Activated naive CD8-positive, alpha-beta T cell treated with anti-CD3 and anti-CD28 coated beads, Interleukin-2, amount 10 ng/mL, durations not matched to agents 7 days and 5 days (primary cell): ENCODE data around the gene PCNX2. TPM values are rescaled to one million over a fixed set of nuclear protein-coding genes. Genes with fewer than 3 reads are reported as not detected.

Experiments
- ATAC-seq: fragments of 150-1000 bp; cut with Tn5 transposase; one replicate; pipeline ENCODE4 v1.10.0; 2021; ENCODE audit warnings: low read depth, moderate library complexity
- POLR2A ChIA-PET: fragments of 350-600 bp; sonication (Branson Sonifier 250); formaldehyde crosslinking; loops from one replicate; lab custom pipeline; 2021; ENCODE audit warnings: antibody characterized with exemption; lab: Charles Lee
- DNase-seq: peaks from one replicate; pipeline ENCODE4 v3.0.0; 2021
- H3K27ac Mint-ChIP-seq: one replicate; pipeline ENCODE4 v1.8.0; 2022; ENCODE audit warnings: mild to moderate bottlenecking, mixed read lengths
- H3K27me3 Mint-ChIP-seq: one replicate; pipeline ENCODE4 v1.8.0; 2022; ENCODE audit warnings: mild to moderate bottlenecking, moderate library complexity, mixed read lengths
- H3K36me3 Mint-ChIP-seq: one replicate; pipeline ENCODE4 v1.8.0; 2021; ENCODE audit warnings: mild to moderate bottlenecking, mixed read lengths
- H3K4me1 Mint-ChIP-seq: one replicate; pipeline ENCODE4 v1.8.0; 2021; ENCODE audit warnings: mixed read lengths
- H3K4me3 Mint-ChIP-seq: one replicate; pipeline ENCODE4 v1.8.0; 2022; ENCODE audit warnings: mild to moderate bottlenecking, moderate library complexity, mixed read lengths
- H3K9me3 Mint-ChIP-seq: one replicate; pipeline ENCODE4 v1.8.0; 2021; ENCODE audit warnings: mixed read lengths
- total RNA-seq, 2 experiments: library from RNA; stranded (reverse); gene quantifications; one replicate each; pipeline ENCODE4 v1.2.3, GENCODE V29; 2021

PCNX2 gene
- total RNA-seq, 2 experiments from 2014 or later = 43.9 to 49.4 TPM

DNA sequence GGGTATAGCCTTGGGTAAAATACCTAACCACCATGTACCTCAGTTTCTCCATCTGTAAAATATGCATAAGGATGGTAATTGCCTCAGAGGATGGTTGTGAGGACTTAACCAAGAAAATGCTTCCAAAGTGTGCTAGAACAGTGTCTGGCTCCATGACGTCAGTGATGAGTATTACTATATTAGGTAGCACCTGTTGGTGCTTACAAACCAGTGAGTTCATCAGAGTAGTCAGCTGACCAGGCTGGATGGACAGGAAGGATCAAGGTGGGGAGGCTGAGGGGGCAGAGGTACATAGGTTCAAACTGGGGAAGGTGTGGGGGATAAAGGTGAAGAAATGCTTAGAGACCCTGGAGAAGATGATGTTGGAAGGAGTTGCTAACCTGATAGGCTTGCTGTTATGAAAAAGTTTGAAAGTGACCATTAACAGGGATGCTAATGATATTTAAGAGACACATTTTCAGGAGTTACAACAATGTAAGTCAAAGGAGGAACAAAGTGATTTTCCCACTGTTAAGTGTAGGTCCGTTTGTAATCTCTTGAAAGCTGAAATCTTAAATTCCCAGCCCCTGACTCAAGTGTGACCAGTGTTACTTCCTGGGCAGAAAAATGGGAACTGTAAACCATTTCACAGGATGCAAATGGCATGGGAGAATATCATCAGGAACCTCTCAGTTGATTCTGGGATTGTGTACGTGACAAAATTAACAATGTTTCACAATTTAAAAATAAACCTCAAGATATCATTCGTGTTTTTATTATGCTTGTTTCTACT is 340.7 kb downstream of the PCNX2 start:
- POLR2A ChIA-PET = no interaction called here
- Mint-ChIP-seq H3K9me3 (peaks cover 9% of the 10 kb centered on the region), H3K4me3 (no peak overlapping the region), H3K27me3 (no peaks in the 10 kb centered on the region), H3K4me1 (peaks cover 24% of the 10 kb centered on the region), H3K36me3 (peaks cover 44% of the 10 kb centered on the region), H3K27ac (no peak overlapping the region)
- ATAC-seq = no peak
- DNase-seq = no peak

DNA sequence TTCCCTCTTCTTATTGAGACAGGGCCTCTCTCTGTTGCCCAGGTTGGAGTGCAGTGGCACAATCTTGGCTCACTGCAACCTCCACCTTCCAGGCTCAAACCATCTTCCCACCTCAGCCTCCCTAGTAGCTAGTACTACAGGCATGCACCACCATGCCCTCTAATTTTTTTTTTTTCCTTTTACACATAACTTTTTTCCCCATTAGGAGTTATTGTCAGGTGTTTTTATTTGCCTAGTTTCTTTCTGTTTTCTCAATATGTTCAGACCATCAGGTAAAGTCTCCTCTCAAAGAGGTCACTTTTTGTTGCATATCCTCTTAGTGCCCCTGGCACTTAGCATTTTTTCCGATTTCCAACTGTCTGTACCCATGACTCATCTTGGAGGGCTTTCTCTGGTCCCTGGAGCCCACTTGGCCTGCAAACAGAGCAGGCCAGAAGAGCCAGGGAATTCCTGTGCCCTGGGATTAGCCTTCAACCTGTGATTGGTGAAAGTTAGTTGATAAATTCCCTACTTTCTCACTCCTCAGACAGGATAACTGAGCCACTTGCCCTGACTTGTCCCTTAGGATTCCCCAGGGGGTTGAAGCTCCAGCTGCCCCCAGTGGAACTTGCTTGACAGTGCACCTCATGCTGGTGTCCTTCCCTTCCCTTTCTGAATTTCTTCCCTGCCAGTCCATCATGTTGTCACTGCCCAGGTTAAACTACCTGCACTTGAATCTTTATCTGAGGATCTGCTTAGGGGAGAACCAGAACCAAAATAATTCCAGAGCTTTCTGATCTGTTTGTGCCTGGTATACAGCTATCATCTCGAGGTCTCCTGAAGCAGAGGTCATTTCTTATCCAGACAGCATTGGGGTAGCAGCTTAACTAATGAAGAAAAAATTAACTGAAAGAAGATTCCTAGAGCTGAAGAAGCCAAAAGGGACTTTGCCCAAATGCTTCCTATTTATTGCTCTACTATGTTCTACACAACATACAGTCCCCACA is 342.7 kb downstream of the PCNX2 start:
- Mint-ChIP-seq H3K9me3 (peaks cover 3% of the 10 kb centered on the region), H3K36me3 (peaks cover 26% of the 10 kb centered on the region), H3K4me3 (no peak overlapping the region), H3K27me3 (no peaks in the 10 kb centered on the region), H3K4me1 (peaks cover 31% of the 10 kb centered on the region), H3K27ac (no peak overlapping the region)
- no peak for DNase-seq
- ATAC-seq = no peak
- POLR2A ChIA-PET = no interaction called here

- Mint-ChIP-seq H3K36me3 (peaks cover 15% of the 10 kb centered on the region), H3K4me1 (peaks cover 31% of the 10 kb centered on the region), H3K4me3 (peak overlapping the region; percentile 94), H3K27ac (no peak overlapping the region), H3K9me3 (no peaks in the 10 kb centered on the region), H3K27me3 (no peaks in the 10 kb centered on the region)
- no peak for ATAC-seq
- DNase-seq = no peak
- POLR2A ChIA-PET = interaction anchor here (1.0 kb wide), 1 partner anchor 146 kb away, joined by 3 read pairs; the partner anchor contains the start of gene MAP10
Measured at GRCh38 chr1:232951605-232952004, 343.9 kb downstream of the PCNX2 start.

DNA sequence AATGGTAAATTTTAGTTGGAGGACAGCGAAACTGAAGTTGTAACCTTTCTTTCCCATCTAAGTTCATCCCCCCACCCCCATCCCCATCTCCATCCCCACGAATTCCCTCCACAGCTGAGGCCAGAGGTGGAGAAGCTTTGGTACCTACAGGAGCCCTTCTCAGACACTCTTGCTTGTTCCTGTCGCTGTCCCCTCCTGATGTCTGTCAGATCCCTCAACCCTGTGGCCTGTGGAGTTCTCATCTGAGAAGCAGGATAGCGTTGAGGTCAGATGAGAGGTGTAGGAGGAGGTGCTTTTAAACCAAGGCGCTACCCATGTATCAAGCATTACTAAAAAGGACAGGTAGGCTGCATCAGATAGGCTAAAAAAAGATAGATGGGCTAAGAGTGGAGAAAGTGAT is 344.3 kb downstream of the PCNX2 start:
- Mint-ChIP-seq H3K27ac (peak overlapping the region; percentile 92), H3K4me1 (peaks cover 31% of the 10 kb centered on the region), H3K27me3 (no peaks in the 10 kb centered on the region), H3K4me3 (peak overlapping the region; percentile 94), H3K36me3 (peaks cover 13% of the 10 kb centered on the region), H3K9me3 (no peaks in the 10 kb centered on the region)
- peak; percentile 36 for ATAC-seq
- DNase-seq = no peak
- POLR2A ChIA-PET = interaction anchor here (1.0 kb wide), 1 partner anchor 146 kb away, joined by 3 read pairs; the partner anchor contains the start of gene MAP10

- H3K4me3 Mint-ChIP-seq = peak within 1 kb of the TSS; percentile 94
- peak within 1 kb of the TSS; percentile 92 for H3K27ac Mint-ChIP-seq
- ATAC-seq = peak; percentile 96
- peaks cover 31% of the 10 kb centered on the region for H3K4me1 Mint-ChIP-seq
- POLR2A ChIA-PET = interaction anchor here (1.0 kb wide), 2 partner anchors 27 to 145 kb away, joined by 3 to 5 read pairs; partner anchors contain the start of gene MAP10
- peaks cover 11% of the 10 kb centered on the region for H3K36me3 Mint-ChIP-seq
- no peaks in the 10 kb centered on the region for H3K27me3 Mint-ChIP-seq
- no peaks in the 10 kb centered on the region for H3K9me3 Mint-ChIP-seq
- peak; percentile 98 for DNase-seq
Measured at GRCh38 chr1:232950197-232951176, 345.0 kb downstream of the PCNX2 start, which contains the start of gene NTPCR. Gene NTPCR, plus strand, starts transcription at chr1:232950611. Its CDS starts 100 bp downstream, at chr1:232950711.

GRCh38 chr1:232949636-232950196 is 345.8 kb downstream of the PCNX2 start:
- peak overlapping the region; percentile 94 for H3K4me3 Mint-ChIP-seq
- ATAC-seq = no peak
- no peaks in the 10 kb centered on the region for H3K27me3 Mint-ChIP-seq
- no peaks in the 10 kb centered on the region for H3K9me3 Mint-ChIP-seq
- peaks cover 30% of the 10 kb centered on the region for H3K4me1 Mint-ChIP-seq
- peaks cover 7% of the 10 kb centered on the region for H3K36me3 Mint-ChIP-seq
- no peak for DNase-seq
- peak overlapping the region; percentile 92 for H3K27ac Mint-ChIP-seq
- POLR2A ChIA-PET = interaction anchor here (1.0 kb wide), 1 partner anchor 26 kb away, joined by 5 read pairs; no protein-coding TSS in a partner anchor

- DNase-seq (no peak), ATAC-seq (peak; percentile 22)
- H3K4me1 Mint-ChIP-seq = peaks cover 17% of the 10 kb centered on the region
- H3K36me3 Mint-ChIP-seq = no peaks in the 10 kb centered on the region
- no peaks in the 10 kb centered on the region for H3K27me3 Mint-ChIP-seq
- H3K27ac Mint-ChIP-seq = peak overlapping the region; percentile 2
- H3K9me3 Mint-ChIP-seq = no peaks in the 10 kb centered on the region
- POLR2A ChIA-PET = no interaction called here
- H3K4me3 Mint-ChIP-seq = peak overlapping the region; percentile 0
Measured at GRCh38 chr1:232944347-232944746, 351.2 kb downstream of the PCNX2 start.

DNA sequence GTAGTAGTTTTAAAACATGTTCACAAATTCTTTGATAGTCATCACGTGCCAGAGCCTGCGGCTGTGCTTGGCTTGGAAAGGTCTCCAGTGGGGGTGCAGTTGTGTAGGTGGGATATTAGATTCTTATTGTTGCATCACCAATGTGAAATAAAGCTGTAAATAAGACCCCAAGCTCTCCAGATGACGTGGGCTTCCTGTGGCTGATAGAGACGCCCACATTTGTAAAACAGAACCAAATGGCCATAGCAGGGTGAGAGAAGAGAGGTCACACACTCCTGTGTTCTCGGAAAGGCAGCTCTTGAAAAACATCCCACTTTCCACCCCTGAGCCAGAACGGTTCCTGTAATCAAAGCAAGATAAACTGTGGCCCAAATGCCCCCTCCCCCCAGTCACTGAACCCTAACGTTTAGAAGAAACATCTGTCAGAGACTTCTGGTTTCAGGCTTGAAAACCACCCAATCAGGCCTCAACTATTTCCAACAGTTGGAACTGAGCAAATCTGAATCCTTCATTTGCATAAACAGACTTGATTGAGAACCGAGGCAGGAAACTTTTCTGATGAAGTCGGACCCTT is 351.8 kb downstream of the PCNX2 start:
- no peak overlapping the region for H3K4me3 Mint-ChIP-seq
- POLR2A ChIA-PET = interaction anchor here (0.7 kb wide), 1 partner anchor 20 kb away, joined by 3 read pairs; no protein-coding TSS in a partner anchor
- DNase-seq (no peak), ATAC-seq (peak; percentile 36)
- H3K27ac Mint-ChIP-seq = peak overlapping the region; percentile 74
- H3K9me3 Mint-ChIP-seq = no peaks in the 10 kb centered on the region
- H3K27me3 Mint-ChIP-seq = peaks cover 4% of the 10 kb centered on the region
- H3K4me1 Mint-ChIP-seq = peaks cover 12% of the 10 kb centered on the region
- no peaks in the 10 kb centered on the region for H3K36me3 Mint-ChIP-seq

DNA sequence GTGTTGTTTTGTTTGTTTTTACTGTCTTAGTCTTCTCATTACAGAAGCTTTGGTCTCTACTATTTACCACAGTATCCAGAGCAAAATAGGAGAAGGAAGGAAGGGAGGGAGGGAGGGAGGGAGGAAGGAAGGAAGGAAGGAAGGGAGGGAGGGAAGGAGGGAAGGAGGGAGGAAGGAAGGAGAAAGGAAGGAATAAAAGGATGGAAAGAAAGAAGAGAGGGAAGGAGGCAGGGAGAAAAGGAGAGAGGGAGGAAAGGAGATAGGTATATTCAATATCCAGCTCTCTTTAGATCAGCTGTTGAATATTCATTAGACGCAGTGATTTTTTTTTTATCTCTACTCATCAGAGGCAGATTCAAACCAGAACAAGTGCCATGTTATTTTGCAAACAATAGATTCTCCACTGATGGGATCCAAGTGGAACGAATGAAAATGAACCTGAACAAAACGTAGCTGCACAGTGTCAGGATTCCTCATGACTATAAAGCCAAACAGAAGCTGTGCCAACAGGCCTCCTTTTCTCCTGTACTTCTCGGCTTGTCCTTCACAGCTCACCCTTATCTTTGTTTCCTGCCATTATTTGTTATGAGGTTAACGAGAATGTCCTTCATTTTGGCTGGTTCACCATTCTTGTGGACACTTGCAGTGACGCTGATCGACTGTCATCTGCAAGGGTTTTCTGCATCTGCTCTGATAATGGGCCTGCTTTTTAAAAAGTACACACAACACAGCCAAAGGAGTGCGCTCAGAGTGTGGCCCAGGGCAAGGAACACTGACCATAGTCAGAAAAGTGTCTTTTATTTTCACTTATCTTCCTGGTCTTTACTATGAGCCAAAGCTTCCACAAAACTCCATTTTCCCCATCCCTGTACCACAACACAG is 352.9 kb downstream of the PCNX2 start:
- POLR2A ChIA-PET = no interaction called here
- Mint-ChIP-seq H3K9me3 (no peaks in the 10 kb centered on the region), H3K4me3 (no peak overlapping the region), H3K27ac (no peak overlapping the region), H3K4me1 (peaks cover 12% of the 10 kb centered on the region), H3K36me3 (no peaks in the 10 kb centered on the region), H3K27me3 (peaks cover 6% of the 10 kb centered on the region)
- ATAC-seq (no peak), DNase-seq (no peak)

DNA sequence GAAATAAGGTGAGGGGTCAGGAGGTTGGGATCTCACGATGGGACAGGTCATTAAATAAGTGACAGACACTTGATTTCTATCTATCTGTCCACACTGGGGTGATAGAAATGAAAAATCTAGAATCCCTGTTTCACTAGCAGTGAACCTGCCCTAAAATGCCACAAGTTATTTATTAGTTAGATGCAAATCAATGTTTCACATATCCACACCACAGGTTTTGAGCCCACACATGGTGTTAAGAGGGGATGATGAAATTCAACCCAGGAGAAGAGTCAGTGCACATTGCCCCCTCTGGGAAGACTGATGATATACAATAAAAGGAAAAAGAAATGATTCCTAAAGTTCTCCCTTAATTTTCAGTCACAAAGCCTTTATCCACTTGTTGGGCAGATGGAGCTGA is 355.3 kb downstream of the PCNX2 start:
- ATAC-seq = no peak
- no peak for DNase-seq
- peaks cover 10% of the 10 kb centered on the region for H3K27me3 Mint-ChIP-seq
- H3K27ac Mint-ChIP-seq = no peak overlapping the region
- no peaks in the 10 kb centered on the region for H3K36me3 Mint-ChIP-seq
- H3K9me3 Mint-ChIP-seq = no peaks in the 10 kb centered on the region
- POLR2A ChIA-PET = no interaction called here
- H3K4me3 Mint-ChIP-seq = no peak overlapping the region
- peaks cover 12% of the 10 kb centered on the region for H3K4me1 Mint-ChIP-seq

DNA sequence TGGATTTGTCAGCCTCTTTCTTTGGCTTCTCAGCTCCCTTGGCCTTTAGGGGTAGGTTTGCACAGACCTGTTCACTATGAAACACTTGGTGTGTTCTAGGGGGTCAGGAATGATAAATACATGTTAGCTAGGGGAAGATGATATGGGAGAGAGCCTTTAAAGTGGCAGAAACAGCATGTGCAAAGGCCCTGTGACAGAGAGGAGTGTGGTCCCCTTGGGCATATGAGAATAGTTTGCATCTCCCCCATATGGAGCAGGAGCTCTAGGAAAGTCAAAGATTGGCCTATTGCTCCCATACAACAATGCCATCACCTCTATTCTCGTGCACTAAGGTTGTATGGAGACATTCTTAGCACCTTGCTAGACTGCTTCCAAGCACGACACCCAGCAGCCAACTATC is 355.8 kb downstream of the PCNX2 start:
- Mint-ChIP-seq H3K27ac (no peak overlapping the region), H3K4me1 (peaks cover 12% of the 10 kb centered on the region), H3K36me3 (no peaks in the 10 kb centered on the region), H3K27me3 (peaks cover 10% of the 10 kb centered on the region), H3K9me3 (no peaks in the 10 kb centered on the region), H3K4me3 (no peak overlapping the region)
- no peak for DNase-seq
- POLR2A ChIA-PET = no interaction called here
- no peak for ATAC-seq
